ENCODE data around the gene STK32C. TPM values are rescaled to one million over a fixed set of nuclear protein-coding genes. Genes with fewer than 3 reads are reported as not detected.

STK32C gene
- total RNA-seq (ENCODE audit: unreplicated experiment), result 69.2 TPM
- long read RNA-seq, partial matches to known transcripts, result 1 of 12 reads
- long read RNA-seq, other reads (novel, unspliced or antisense), result 5 of 12 reads

- no peak for TF ChIP-seq CTCF (IDR thresholded peaks at IDR 0.05; ENCODE audit: partially characterized antibody, unreplicated experiment)
- Mint-ChIP-seq H3K4me3 (ENCODE audit: unreplicated experiment) (peak within 1 kb of the TSS; percentile 96), H3K27me3 (ENCODE audit: unreplicated experiment) (peaks cover 17% of the 10 kb centered on the region), H3K36me3 (ENCODE audit: unreplicated experiment) (peaks cover 20% of the 10 kb centered on the region), H3K9me3 (ENCODE audit: unreplicated experiment) (peaks cover 16% of the 10 kb centered on the region), H3K27ac (ENCODE audit: unreplicated experiment) (no peak within 1 kb of the TSS), H3K4me1 (ENCODE audit: low read depth, unreplicated experiment) (peaks cover 24% of the 10 kb centered on the region)
- peak; percentile 91 for DNase-seq
Observed at GRCh38 chr10:132307823-132308586, at the start of gene STK32C. TSS of gene STK32C (minus strand) at chr10:132307950. CDS start at chr10:132307833, 117 bp downstream.

GRCh38 chr10:132356621-132357195 is 49.0 kb upstream of the STK32C start:
- Mint-ChIP-seq H3K27ac (ENCODE audit: unreplicated experiment) (no peak overlapping the region), H3K4me3 (ENCODE audit: unreplicated experiment) (no peak overlapping the region), H3K36me3 (ENCODE audit: unreplicated experiment) (peaks cover 5% of the 10 kb centered on the region), H3K27me3 (ENCODE audit: unreplicated experiment) (peaks cover 16% of the 10 kb centered on the region), H3K9me3 (ENCODE audit: unreplicated experiment) (peaks cover 6% of the 10 kb centered on the region), H3K4me1 (ENCODE audit: low read depth, unreplicated experiment) (peaks cover 7% of the 10 kb centered on the region)
- DNase-seq, result no peak
- TF ChIP-seq CTCF (IDR thresholded peaks at IDR 0.05; ENCODE audit: partially characterized antibody, unreplicated experiment), result no peak

- H3K4me1 Mint-ChIP-seq (ENCODE audit: low read depth, unreplicated experiment), result peaks cover 8% of the 10 kb centered on the region
- H3K27ac Mint-ChIP-seq (ENCODE audit: unreplicated experiment), result no peak overlapping the region
- peaks cover 13% of the 10 kb centered on the region for H3K27me3 Mint-ChIP-seq (ENCODE audit: unreplicated experiment)
- peaks cover 5% of the 10 kb centered on the region for H3K36me3 Mint-ChIP-seq (ENCODE audit: unreplicated experiment)
- TF ChIP-seq CTCF (IDR thresholded peaks at IDR 0.05; ENCODE audit: partially characterized antibody, unreplicated experiment), result no peak
- no peak overlapping the region for H3K4me3 Mint-ChIP-seq (ENCODE audit: unreplicated experiment)
- peaks cover 6% of the 10 kb centered on the region for H3K9me3 Mint-ChIP-seq (ENCODE audit: unreplicated experiment)
- no peak for DNase-seq
Observed at GRCh38 chr10:132355754-132356153, 48.0 kb upstream of the STK32C start.

GRCh38 chr10:132355297-132355696 is 47.5 kb upstream of the STK32C start:
- no peak overlapping the region for H3K4me3 Mint-ChIP-seq (ENCODE audit: unreplicated experiment)
- peaks cover 5% of the 10 kb centered on the region for H3K36me3 Mint-ChIP-seq (ENCODE audit: unreplicated experiment)
- peaks cover 8% of the 10 kb centered on the region for H3K4me1 Mint-ChIP-seq (ENCODE audit: low read depth, unreplicated experiment)
- peaks cover 6% of the 10 kb centered on the region for H3K9me3 Mint-ChIP-seq (ENCODE audit: unreplicated experiment)
- no peak for TF ChIP-seq CTCF (IDR thresholded peaks at IDR 0.05; ENCODE audit: partially characterized antibody, unreplicated experiment)
- H3K27ac Mint-ChIP-seq (ENCODE audit: unreplicated experiment), result no peak overlapping the region
- no peak for DNase-seq
- H3K27me3 Mint-ChIP-seq (ENCODE audit: unreplicated experiment), result peaks cover 13% of the 10 kb centered on the region

Measured in glutamatergic neuron (in vitro differentiated cells).